Transverse colon (tissue), 4 donors: ENCODE measurements around the gene PLA2G2C.

Experiments used
- POLR2A ChIP-seq: fragments of 450-650 bp; IDR thresholded peaks from one replicate; pipeline ENCODE4 v1.6.1; 2016; ENCODE audit warnings: antibody characterized with exemption, mild to moderate bottlenecking, moderate library complexity
- POLR2AphosphoS5 ChIP-seq, 3 donors: sonication (generic); formaldehyde crosslinking; IDR thresholded peaks; one replicate each; pipeline ENCODE4 v1.6.1; 2016; ENCODE audit warnings: antibody characterized with exemption in 3 of 3
- TF ChIP-seq, protein P1 (sequence below), 5 experiments: fragments of 200-600 bp in 3 of 5; fragments of 450-650 bp in 2 of 5; sonication (generic) in 3 of 5; IDR thresholded peaks; 1 replicate in 2 of 5; 2 replicates in 3 of 5; pipeline ENCODE4 v1.5.1; 2016 to 2017; ENCODE audit warnings: antibody characterized with exemption in 5 of 5, inconsistent platforms in 3 of 5, mild to moderate bottlenecking in 2 of 5, moderate library complexity in 1 of 5

DNA sequence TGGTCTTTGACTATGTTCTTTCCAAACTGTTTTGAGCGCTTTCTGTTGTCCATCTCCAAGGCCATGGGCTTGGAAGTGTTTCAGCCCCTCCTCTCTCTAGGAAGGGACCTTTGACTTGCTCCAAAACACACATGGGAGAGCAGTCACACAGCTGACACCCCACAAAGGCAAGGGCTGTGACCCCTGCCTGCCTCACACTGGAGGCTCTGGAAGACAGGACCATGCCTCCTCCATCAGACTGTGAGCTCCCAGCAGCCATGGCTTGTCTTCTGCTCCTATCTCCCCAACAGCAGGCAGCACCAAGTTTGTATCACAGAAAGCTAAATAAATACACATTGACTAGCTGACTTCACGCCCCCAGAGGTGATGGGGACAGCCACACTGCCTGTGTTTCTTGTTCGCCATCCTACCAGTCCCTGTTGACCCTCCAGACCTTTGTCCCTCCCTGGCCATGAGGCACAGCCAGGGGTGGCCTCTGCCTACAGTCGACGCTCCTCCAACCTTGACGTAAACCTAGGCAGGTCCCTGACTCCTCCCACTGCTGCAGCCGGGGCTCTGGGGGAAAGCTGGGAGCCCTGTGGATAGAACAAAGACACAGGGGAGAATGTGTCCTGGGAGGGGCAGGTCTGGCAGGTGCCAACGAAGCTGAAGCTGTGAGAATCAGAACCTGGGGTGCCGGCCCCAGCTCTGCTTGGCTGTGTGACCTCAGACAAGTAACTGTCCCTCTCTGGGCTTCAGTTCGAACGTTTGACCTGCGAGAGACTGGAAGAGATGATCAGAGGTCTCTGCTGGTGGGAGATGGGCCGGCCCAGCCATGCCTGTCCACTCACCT lies 42.4 kb downstream of the PLA2G2C start:
- TF ChIP-seq, protein P1, sequence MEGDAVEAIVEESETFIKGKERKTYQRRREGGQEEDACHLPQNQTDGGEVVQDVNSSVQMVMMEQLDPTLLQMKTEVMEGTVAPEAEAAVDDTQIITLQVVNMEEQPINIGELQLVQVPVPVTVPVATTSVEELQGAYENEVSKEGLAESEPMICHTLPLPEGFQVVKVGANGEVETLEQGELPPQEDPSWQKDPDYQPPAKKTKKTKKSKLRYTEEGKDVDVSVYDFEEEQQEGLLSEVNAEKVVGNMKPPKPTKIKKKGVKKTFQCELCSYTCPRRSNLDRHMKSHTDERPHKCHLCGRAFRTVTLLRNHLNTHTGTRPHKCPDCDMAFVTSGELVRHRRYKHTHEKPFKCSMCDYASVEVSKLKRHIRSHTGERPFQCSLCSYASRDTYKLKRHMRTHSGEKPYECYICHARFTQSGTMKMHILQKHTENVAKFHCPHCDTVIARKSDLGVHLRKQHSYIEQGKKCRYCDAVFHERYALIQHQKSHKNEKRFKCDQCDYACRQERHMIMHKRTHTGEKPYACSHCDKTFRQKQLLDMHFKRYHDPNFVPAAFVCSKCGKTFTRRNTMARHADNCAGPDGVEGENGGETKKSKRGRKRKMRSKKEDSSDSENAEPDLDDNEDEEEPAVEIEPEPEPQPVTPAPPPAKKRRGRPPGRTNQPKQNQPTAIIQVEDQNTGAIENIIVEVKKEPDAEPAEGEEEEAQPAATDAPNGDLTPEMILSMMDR (IDR thresholded peaks at IDR 0.05): no peak
- TF ChIP-seq POLR2AphosphoS5 (IDR thresholded peaks at IDR 0.05): no peak
- TF ChIP-seq POLR2A: no peak
